ENCODE results near the gene COL18A1.
"Not testable (repeated sequence)": the region's sequence is repeated elsewhere in the genome, so short reads cannot be mapped to it uniquely, and the experiment has no call there.

The COL18A1 gene

DNA sequence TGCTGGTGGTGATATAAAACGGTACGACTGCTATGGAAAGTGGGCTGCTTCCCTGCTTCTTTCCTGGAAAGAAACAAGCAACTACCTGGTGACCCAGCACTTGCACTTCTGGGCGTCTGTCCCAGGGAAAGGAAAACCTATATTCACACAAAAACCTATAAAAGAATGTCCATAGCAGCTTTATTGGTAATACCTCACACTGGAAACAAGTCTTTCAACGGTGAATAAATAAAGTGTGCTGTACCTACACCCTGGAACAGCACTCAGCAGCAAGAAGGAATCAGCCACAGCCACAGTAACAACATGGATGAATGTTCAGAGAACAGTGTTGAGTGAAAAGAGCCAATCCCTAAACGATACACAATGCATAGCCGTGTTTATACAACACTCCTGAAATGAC, 117.4 kb downstream of the COL18A1 start:
- DNase-seq (ENCODE audit: low spot score): no peak

DNA sequence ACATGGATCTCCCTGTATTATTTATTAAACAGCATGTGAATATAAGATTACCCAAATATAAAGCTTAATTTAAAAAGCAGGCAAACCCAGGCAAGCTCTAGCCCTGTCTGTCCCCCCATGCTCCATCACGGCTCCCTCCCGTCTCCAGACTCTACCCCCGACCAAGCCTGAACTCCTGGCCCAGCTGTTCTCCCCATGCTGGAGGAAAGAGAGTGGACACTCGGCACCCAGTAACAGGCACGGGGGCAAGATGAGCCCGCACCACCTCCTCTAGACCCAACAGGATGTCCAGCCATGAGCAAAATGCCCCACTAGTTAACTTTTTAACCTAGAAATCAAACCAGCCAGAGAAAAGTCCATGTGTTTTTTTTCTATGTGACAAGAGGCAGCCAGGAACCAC, 118.0 kb downstream of the COL18A1 start:
- DNase-seq (ENCODE audit: low spot score): no peak

DNA sequence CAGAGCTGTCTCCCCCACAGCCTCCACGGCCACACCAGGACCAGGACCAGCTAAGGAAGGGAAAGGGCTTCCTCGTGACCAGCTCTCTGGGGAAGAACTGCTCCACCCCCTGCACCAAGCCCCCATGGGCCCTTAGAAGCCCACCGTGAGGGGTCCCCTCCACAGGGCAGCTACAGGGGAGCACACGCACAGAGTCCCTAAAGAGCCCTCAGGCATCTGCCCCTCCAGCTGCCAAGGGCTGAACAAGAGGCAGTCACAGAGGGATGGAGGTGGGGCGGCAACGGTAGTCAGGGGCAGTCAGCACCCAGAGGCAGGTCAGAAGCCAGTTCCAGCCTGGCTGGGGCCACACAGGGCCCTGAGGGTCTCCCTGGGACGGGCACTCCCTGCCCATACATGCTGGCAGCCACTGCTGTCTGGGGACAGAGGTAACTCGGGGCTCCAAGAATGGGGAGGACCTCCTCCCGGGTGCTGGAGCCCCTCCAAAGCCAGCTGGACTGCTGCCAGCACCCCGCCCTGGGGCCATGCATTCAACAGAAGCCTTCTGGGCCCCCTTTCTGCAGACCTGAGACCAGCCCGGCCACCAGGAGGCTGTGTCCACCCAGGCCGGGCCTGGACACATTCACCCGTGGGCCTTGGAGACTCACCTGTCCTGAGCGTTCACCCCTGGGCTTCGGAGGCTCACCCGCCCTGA, 118.6 kb downstream of the COL18A1 start:
- DNase-seq (ENCODE audit: low spot score): no peak

DNA sequence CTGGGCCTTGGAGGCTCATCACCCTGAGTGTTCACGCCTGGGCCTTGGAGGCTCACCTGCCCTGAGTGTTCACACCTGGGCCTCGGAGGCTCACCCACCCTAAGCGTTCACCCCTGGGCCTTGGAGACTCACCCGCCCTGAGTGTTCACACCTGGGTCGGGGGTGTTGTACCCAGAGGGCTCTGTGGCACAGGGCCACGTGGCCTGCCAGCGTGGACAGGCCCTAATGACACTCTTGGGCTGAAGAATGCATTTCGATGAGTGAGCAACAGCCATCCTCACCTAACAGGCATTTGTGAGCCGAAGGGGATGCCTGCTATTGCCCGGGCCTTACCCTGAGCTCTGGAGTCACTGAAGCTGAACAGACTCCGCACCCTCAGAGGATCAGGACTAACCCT, 119.8 kb downstream of the COL18A1 start:
- DNase-seq (ENCODE audit: low spot score): no peak

DNA sequence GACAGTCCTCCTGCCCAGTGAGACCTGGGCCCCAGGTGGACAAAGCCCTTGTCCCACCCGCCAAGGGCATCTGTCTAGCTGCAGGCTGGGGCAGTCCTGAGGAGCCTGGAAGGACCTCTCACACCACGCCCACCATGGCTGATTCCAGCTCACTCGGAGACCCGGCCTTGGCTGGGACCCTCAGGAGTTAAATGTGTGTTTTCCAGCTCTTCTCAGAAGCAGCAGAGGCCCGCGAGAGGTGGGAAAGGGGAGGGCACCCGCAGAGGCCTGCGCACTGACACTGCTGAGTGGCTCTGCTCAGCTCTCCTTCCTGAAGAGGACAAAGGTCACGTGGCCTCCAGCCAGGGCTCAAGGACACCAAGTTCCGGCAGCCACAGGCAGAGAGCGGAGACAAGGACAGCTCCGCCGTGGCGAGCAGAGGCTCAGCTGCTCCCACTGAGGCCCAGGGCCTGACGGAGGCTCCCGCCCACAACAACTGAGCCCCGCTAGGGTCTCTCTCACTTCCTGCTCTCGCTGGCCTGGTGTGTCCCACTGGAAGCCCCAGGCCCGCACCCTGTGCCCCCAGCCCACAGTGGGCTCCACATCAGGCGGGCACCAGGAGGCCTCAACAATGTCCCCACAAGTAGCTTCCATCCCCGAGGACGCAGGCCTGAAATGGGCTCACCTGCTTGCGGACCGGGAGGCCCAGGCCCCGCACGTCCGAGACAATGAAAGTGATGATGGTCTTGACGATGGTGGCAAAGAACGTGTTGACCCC, 120.4 kb downstream of the COL18A1 start:
- no peak for DNase-seq (ENCODE audit: low spot score)

DNA sequence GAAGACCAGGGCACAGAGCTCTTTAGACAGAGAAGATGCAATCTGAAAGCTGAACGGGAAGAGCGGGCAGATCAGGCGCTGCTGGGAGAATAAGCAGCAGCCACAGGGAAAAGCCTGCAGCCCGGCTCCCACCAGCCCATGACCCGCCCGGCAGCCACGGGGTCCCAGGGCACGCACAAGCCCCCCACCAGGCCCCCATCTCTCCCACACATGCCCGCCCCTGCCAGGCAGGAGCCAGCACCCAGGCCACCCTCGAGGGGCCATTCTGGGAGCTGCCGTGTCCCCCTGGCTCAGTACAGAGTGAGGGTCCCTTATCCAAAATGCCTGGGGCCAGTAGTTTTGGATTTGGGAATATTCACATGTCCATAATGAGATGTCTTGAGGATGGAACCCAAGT, 120.9 kb downstream of the COL18A1 start:
- DNase-seq (ENCODE audit: low spot score): no peak

DNA sequence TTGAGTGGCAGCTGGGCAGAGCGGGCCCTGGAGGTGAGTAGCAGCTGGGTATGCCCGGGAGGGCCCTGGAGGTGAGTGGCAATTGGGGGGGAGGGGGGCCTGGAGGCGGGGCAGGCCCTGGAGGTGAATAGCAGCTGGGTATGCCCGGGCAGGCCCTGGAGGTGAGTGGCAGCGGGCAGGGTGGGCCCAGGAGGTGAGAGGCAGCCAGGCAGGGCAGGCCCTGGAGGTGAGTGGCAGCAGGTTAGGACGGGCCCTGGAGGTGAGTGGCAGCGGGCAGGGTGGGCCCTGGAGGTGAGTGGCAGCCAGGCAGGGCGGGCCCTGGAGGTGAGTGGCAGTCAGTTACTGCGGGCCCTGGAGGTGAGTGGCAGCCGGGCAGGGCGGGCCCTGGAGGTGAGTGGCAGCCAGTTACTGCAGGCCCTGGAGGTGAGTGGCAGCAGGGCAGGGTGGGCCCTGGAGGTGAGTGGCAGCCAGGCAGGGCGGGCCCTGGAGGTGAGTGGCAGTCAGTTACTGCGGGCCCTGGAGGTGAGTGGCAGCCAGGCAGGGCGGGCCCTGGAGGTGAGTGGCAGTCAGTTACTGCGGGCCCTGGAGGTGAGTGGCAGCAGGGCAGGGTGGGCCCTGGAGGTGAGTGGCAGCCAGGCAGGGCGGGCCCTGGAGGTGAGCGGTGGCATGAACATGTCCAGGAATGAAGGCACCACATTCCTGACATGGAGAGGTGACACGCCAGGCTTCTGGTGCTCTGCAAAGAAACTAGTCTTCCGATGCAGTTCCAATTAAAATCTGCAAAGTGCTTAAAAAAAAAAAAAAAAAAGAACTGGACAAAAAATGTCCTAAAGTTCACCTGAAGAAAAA, 122.4 kb downstream of the COL18A1 start:
- DNase-seq (ENCODE audit: low spot score): not testable (repeated sequence)

DNA sequence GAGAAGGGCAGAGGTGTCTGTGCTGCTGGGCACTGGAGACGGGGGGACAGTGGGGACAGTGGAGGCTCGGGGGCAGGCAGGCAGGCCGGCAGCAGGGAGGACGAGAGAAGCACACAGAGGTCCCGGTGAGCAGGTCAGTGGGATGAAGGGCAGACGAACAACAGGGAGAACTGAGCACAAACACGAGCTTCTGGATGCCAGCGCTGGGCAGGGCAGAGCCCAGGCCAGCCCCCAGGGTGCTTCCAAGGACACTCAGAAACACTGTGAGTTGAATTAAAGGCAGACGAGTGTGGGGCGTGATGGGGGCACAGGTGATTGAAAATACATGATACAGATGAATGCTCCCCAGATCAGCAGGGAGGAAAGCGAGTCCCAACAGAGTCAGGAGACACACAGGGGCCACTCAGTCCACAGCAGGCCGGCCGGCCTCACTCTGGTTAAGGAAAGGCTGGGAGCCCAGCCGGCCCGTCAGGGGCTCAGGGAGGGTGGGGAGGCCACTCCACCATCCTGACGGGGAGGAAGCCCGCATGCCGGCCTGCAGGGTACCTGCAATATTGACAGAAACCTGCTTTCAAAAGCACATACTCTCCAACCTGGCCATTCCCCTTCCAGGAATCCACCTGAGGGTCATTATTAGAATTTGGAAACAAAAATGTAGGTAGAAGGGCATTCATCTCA, 123.2 kb downstream of the COL18A1 start:
- DNase-seq (ENCODE audit: low spot score): no peak

DNA sequence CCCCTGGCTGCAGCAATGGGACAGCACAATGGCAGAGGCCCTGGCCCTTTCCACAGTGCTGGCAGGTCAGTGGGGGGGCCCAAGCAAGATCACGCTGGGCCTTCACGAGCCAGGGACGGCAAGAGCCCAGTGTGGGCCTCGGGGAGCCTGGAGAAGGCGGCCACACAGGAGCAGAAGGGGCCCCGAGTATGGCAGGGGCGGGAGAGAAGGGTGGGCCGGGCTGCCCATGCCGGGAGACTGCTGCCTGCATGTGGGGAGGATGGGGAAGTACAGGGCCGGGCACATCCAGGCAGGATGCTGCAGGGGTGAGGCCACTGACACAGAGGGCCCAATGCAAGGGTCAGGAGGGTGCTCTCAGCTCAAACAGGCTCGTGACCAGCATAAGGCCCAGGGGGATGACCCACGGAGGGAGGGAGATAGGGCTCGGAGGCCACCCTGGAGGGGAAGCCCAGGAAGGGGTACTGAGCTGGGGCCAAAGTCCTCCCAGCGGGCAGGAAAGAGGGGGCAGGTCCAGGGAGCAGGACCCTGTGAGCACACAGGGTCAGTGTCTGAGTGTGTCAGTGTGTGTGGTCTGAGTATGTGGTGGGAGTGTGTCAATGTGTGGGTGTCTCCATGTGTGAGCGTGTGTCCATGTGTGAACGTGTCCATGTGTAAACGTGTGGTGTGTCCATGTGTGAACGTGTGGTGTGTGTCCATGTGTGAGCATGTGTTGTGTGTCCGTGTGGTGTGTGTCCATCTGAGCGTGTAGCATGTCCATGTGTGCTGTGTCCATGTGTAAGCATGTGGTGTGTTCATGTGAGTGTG, 124.2 kb downstream of the COL18A1 start:
- DNase-seq (ENCODE audit: low spot score): no peak

DNA sequence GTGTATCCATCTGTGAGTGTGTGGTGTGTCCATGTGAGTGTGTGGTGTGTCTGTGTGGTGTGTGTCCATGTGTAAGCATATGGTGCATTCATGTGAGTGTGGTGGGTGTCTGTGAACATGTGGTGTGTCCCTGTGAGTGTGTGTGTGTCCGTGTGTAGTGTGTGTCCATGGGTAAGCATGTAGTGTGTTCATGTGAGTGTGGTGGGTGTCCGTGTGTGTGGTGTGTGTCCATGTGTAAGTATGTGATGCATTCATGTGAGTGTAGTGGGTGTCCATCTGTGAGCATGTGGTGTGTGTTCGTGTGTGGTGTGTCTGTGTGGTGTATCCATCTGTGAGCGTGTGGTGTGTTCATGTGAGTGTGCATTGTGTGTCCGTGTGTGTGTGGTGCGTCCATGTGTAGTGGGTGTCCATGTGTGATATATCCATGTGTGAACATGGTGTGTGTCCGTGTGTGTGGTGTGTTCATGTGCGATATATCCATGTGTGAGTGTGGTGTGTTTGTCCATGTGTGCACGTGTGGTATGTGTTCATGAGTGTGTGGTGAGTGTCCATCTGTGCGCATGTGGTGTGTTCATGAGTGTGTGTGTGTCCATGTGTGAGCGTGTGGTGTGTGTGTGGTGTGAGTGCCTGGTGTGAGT, 124.9 kb downstream of the COL18A1 start:
- DNase-seq (ENCODE audit: low spot score): no peak

DNA sequence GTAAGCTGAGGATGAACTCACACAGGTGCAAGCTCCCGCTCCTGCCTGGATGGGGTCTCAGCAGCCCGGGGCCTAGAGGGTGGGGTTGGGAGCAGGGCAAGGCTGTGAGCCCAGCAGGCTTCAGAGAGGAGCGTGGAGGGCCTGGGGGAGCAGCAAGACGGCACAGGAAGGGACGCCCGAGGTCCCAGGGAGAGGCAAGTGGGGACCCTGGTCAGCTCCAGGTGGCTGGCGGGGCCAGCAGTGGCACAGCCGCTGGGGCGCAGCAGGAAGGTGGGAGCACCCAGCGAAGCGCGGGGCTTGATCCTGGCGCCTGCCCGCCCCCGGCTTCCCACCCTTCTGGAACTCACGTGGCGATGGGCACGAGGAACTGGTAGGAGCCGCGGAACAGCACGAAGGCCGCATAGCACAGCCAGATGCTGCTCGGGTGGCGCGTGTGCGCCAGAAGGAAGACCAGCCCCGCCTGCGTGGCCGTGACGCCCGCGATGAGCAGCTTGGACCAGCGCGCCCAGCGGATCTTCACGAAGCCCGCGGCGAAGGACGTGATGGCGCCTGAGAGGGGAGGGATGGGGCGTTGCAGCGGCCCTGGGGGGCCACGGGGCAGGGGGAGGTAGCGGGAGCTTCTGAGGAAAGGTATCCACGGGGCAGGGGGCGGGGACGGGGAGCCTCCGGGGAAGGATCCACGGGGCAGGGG, 125.6 kb downstream of the COL18A1 start:
- DNase-seq (ENCODE audit: low spot score): no peak

DNA sequence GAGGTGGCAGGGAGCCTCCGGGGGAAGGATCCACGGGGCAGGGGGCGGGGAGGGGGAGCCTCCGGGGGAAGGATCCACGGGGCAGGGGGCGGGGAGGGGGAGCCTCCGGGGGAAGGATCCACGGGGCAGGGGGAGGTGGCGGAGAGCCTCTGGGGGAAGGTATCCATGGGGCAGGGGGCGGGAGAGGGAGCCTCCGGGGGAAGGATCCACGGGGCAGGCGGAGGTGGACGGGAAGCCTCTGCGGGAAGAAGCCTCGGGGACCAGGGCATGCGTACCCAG, 126.1 kb downstream of the COL18A1 start:
- DNase-seq (ENCODE audit: low spot score): not testable (repeated sequence)

DNA sequence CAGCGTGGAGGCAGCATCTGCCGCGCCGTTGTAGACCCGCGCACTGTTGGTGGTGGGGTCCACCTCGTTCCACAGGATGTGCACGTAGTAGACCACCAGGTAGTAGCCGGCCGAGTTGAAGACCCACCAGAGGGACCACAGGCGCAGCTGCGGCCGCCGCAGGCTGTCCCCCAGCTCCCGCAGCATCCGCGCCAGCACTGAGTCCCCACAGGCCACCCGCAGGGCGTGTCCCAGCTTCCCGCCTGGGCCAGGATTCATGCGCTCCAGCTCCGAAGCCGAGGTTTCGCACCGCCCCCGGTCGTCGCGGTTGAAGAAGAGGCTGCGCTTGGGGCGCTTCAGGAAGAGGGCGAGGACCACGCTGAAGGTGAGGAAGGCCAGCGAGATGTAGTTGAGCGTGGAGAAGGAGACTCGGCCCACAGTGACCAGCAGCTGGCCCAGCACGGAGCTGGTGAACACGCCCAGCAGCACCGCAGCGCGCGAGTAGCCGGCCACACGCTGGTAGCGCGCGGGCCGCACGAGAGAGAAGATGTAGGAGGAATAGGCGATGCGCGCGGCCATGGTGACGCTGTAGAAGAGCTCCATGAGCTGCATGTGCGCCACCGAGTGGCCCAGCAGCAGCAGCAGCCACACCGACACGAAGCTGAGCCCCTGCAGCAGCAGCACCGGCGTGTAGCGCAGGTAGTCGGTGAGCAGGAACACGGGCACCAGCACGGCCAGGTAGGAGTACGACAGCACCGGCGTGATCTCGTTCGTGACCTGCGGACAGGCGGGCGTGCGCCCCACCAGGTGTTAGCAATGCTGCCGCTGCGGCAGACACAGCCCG, 126.6 kb downstream of the COL18A1 start:
- DNase-seq (ENCODE audit: low spot score): no peak

DNA sequence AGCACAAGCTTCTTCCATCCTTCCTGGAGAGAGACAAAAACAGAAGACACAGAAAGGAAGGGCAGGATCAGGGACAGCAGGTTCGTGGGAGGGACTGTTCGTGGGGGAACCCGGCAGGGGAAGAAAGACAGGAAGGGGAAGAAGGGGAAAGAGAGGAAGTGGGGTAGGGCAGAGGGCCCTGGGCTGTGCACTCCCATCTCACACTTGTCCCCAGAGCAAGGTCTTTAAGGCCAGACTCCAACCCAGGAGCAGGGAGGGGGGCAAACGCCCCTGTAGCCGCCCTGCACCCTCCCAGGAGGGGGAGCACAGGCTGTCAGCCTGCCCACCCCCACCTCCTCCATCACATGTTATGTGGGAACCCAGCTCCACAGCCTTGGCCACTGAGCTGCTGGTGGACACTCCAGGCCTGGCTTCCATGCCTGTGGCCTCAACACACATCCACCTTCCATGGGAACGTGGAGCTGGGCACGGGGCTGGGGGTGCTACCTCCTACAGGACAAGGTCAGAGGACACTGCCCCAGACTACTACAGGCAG, 127.9 kb downstream of the COL18A1 start:
- DNase-seq (ENCODE audit: low spot score): no peak

DNA sequence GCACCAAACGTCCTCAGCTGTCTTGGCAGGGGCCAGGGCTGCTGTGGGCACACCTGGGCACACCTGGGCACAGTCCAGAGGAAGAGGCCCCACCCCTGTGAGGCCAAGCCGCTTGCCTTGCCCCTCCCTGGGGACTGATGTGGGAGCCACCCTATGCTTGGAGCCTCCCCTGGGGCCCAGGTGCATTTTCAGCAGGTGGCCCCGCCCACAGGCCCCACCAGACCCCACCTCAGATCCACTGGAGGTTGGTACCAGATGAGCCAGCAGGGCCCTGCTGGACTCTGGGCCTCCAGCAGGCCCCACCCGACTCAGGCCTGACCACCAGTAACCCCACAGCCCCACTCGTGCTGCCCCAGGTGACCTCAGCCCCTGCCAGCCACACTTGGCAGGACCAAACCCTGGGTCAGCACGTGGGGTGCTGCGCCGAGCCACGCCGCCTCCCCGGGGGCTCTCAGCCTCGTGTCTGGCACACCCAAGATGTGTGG, 128.4 kb downstream of the COL18A1 start:
- no peak for DNase-seq (ENCODE audit: low spot score)

DNA sequence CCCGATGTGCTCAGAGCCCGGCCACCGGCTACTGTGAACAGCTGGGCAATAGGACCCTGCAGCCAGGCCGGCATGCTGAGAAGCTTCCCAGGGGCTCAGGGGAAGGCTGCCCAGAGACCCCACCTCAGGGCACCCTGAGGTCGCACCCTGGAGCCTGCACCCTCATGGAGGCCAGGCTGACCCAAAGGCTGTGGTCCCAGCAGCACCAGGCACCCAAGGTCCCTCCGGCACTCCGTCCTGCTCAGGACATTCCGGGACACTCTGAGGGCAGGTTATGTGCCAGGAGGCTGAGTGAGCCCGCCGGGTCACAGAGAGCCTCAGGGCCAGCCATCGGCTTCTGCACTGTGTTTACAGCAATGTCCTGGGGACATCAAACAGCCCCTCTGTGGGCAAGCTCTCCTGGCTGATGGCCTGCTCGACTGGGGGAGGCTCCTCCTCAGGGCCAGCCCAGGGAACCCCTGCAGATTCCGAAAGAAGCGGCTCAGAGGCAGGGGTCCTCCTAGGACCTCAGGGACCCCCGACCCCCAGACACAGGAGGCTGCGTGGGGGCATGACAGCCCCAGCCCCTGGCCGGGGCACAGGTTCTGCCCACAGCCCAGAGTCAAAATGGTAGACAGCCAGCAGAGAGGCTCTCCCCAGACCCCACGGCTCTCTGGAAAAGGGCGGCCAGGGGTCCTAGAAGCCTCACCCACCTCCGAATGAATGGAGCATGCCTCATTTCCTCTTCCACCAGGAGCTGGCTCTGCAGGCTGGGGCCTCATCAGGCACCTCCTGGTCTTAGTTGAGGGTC, 129.1 kb downstream of the COL18A1 start:
- DNase-seq (ENCODE audit: low spot score): no peak

DNA sequence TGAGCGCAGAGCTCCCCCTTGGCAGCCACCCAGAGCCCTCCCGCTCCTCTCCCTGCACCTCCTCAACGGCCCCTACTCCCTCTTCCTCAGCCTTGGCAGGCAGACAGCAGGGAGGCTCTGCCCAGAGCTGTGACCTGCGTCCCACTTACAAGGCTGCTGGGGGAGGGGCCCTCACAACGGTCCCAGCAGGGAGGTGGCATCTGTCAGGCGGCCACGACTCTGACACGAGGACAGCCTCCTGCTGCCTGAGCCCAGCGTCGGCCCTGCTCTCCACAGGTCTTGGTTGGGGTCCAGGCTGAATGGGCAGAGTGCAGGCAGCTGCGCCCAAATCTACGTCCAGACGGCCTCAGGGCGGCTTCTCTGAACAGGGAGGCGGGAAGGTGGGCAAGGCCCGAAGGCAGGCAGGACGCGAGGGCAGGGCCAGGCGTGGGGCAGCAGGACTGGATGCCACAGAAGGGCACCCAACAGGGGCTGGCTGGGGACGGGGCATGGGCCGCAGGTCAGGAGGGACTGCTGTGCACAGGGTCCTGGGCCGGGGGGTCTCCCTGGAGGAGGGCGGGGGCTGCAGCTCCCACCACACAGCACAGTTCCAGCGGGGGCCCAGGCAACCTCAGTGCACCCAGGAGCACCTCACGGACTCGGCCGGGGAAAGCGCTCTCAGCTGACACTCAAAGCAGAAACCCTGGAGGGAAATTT, 129.8 kb downstream of the COL18A1 start:
- no peak for DNase-seq (ENCODE audit: low spot score)

All from AG08396 (cell line).